Stimulated activated CD8-positive, alpha-beta memory T cell treated with anti-CD3 and anti-CD28 coated beads, Interleukin-7, amount 100 ng/mL, for 1 hour (primary cell): ENCODE results near the gene KRTAP2-2.

Source experiments
- DNase-seq, 2 donors: peaks; one replicate each; pipeline ENCODE4 v3.0.0-alpha.2; 2020; ENCODE audit warnings: low read depth in 2 of 2

KRTAP2-2 gene

DNA sequence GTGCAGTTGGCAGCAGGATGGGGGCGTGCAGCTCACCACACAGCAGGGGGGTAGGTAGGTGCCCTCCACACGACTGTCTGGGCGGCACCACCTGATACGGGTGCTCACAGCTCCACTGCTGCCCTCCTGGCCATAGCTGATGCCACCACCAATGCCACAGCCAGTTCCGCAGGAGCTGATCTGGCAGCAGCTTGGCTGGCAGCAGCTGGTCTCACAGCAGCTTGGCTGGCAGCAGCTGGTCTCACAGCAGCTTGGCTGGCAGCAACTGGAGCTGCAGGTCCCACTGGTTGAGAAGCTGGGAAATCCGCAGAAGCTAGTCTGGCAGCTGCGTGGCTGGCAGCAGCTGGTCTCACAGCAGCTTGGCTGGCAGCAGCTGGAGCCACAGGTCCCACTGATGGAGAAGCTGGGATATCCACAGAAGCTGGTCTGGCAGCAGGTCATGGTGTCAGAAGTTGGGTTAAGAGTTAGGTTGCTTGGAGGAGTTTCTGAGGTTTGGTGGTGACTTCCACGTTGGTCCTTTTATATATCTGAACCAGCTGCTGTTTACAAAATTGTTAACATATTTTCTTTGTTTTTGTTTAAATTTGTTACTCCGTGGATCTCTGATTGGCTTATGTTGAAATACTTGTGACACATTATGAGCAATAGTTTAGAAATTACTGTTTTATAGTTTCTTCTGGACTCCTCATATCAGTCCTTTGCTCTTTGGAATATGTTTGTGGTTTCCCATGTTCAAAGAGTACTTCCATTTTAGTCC is 28.1 kb downstream of the KRTAP2-2 start, which contains the start of gene KRTAP1-5:
Gene KRTAP1-5, minus strand, starts transcription at position 494 of the 757 bp plus-strand sequence. Its CDS starts 53 bp downstream, at position 441.
- no peak for DNase-seq

DNA sequence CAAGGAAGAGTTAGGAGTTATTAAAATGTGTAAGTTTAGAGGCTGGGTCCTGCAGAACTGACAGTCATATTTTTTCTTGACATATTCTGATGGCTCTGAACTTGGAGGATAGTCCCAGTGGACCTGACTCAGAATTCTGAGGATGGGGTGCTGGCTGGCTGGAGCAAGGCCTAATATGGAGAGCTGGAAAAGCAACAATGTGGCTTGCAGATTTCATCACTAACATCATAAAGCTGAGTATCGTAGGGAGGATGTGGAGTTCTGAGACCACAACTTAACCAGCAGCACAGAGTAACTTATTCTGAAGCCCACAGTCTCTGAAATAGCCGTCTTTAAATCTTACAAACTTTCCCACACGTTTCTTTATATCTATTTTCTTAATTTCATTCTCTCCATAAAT is 30.3 kb downstream of the KRTAP2-2 start:
- DNase-seq = no peak

DNA sequence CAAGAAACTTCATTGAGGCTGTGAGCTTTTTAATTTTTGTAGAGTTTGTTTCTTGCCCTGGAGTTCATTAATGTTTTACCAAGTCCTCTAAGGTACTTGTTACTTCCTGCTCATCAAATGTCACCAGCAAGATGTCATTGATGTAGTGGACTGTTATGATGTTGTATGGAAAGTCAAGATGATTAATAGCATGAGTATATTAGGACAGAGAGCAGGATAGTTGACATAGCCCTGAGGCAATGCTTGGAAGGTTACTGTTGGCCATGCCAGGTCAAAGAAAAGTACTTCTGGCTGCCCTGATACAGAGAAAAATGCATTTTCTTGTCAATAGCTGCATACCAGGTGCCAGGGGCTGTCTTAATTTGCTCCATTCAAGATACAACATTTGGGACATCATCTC is 34.7 kb downstream of the KRTAP2-2 start:
- no peak for DNase-seq

DNA sequence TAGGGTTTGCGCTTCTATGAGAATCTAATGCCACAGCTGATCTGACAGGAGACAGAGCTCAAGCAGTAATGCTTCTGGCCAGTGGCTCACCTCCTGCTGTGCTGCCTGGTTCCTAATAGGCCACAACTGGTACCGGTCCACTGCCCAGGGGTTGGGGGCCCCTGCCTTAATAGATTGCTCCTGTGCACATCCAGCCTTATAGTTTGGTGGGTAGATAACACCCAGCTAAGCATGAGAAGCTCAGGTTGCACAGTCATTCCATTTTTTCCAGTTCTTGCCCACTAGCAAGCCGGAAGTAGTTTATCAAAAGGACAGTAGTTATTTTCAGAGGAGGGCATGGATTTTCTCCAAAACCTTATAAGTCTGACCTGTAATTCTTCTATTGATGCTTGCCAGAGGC is 35.6 kb downstream of the KRTAP2-2 start:
- DNase-seq = no peak

DNA sequence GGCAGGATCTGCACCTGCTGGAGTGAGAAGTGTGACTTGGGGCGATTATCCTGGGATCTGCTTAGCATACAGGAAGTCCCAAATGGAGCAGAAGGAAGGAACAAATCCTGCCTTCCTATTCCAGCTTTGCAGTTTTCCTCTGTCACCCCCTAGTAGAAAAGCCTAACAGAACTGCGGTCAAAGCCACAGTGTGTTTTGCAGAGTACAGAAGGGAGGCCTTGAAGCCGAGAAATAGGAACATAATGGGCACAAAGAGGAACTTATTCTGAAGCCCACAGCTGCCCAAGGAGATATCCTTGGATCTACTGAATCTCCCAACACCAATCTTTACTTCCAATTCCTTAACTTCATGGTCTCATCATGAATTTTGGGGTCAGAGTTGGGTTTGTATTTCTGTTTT is 36.5 kb downstream of the KRTAP2-2 start:
- no peak for DNase-seq

DNA sequence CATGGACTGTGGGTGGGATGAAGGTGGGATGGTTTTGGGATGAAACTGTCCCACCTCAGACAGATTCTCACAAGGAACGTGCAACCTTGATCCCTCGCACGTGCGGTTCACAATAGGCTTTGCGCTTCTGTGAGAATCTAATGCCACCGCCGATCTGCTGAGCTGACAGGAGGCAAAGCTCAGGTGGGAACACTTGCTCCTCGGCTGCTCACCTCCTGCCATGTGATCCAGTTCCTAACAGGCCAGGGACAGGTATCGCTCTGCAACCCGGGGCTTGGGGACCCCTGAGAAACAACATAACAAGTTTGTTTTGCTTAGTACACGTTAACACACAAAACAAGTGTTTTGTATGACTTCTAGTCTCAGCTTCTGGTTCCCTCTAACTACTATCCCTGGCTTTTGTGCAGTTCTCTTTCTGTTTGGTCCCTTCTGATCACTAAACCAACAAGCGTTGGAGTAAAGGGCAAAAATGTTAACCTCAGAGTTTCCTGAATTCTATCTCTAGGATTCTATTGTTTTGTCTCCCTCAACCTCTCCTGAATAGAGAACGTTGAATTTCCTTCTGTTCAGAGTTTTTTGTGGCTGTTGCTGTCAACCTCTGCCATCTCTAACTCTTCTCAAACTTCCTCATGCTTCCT is 38.3 kb downstream of the KRTAP2-2 start:
- no peak for DNase-seq

DNA sequence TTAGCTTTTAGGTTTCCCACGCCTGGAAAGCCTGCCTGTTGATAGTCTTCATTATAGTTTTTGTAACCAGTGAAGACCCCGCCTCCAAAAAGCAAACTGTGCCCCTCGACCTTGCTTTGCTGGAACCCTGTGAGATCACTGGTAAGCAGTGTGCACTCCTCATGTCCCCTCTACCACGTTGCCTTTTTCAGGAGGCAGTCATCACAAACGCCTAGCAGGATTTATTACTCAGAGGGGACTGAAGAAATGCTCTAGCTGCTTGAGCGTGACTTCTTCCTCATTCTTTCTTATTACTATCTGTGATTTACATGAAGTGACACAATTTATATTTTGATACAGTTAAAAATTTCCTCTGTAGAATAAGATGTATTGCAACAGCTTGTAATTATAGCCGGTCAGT is 39.6 kb downstream of the KRTAP2-2 start:
- DNase-seq = no peak

DNA sequence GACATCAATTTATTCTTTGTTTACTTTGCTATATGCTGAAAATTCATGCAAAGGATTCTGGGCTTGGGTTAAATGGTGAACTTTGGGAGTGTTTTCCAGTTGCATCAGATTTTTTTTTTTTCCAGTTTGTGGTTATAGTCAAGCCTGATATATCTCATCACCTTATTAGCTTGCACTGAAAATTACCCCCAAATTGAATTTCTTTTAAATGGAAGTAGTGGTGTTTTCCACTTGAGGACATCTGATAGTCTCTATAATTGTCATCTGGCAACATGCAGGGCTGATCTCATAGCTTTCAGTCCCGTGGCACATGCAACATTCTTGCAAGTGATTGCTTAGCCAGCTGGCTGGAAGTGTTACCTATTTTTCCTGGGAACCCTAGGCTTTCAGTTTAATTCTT is 41.4 kb downstream of the KRTAP2-2 start:
- DNase-seq = no peak

DNA sequence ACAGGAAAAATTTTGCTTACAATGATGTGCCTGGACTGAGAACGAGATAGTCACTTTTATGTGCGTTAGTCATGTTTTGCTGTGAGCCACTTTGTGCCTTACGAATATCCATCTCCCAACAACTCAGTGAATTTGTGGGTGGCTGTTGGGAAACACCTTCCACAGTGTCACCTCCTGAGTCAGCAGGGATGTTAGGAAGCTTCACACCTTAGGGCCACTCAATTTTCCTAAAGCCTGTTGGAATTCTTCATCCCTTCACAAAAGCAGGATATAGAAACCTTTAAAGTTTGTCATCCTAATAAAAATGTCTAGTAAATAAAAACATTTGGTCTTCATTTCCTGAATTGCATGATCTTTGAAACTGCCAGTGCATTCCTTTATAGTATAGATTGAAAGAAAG is 41.8 kb downstream of the KRTAP2-2 start:
- DNase-seq = no peak

DNA sequence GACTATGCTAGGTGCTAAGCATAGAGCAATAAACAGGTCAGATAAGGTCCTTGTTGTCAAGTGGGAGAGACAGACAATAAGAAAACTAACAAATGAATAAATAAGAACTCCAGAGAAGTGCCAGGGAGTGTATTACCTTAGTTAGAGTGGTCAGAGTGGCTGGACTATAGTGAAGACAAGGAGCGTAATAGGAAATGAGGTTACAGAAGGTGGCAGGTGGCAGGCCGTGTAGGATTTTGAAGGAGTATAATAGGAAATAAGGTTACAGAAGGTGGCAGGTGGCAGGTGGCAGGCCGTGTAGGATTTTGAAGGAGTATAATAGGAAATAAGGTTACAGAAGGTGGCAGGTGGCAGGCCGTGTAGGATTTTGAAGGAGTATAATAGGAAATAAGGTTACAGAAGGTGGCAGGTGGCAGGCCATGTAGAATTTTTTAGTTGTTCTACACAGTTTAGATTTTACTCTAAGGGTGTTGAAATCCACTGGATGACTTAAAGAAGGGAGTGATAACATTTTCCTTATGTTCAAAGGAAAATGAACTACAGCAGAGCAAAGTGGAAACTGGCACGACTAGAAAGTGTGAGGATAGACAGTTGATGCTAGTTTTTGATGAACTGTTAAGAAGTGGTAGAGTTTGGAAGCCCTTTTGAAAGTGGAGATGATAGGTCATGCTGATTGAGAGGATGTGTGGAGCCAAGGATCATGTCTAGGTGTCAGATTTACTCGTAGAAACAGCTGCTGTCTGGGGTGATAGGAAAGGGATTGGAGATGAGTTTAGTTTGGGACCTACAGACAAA is 42.5 kb downstream of the KRTAP2-2 start:
- no peak for DNase-seq

DNA sequence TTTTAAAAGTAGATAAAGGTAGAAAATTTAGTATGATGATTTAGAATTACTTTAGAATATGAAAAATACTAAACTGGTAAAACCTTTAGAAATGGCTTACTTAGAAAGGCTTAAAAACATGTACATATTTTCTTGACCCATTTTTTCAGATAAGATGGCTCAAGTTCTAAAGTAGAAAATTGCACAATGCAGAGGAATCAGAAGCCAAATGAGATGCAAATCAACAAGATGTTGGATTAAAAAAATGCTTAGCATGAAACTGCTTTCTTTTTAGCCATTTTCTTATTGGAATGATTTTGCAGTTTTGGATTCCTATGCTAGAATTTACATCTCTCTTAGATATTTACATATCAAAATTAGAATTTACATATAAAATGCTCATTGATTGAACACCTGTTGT is 44.6 kb downstream of the KRTAP2-2 start:
- no peak for DNase-seq

DNA sequence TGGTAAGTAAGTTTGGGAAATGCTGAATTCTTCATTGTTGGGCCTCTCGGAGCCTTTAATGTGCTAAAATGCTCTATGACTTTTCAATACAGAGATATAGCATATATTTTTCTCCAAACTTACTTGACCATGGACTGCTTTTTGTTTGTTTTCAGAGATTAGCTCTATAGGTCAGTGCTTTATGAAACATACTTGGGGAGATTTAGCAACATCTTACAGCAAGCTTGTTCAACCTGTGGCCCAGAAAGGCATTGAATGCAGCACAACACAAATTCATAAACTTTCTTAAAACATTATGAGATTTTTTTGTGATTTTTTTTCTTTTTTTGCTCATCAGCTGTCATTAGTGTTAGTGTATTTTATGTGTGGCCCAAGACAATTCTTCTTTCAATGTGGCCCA is 45.1 kb downstream of the KRTAP2-2 start:
- no peak for DNase-seq

DNA sequence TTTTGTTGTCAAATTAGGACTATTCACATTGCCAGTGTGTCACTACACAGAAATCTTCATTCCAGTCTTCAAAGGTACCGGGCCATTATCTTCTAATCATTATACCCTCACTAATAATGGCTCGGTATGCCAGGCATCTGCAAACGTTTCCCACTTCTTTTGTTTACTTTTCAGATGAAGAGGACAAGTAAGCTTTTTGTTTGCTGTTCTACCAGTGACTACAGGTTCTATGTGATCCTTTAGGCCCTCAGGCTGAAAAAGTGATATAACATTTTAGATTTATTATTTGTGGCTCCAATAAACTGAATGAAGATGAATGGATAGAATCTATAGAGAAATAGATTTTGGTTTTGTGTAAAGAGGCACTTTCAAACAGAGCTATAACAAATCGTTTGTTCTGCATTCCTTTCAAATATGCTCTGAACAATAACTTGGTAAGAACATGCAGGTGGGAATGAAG is 45.7 kb downstream of the KRTAP2-2 start:
- DNase-seq = no peak

DNA sequence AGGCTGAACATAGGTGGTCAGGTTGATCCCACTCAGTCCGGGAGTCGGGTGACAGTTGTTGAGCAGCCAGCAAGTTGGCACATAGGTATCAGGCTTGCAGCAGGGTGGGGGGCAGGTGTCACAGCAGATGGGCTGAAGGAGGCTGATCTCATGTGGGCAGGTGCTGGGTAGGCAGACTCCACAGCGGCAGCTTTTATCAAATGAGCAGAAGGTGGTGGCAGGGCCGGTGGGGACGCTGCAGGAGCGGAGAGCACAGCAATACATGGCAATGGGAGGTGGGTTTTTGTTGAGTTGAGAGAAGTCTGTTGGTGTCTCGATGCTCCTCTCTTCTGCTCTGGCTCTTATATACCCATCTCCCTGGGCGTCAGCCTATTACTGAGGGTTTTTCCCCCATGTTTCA is 46.2 kb downstream of the KRTAP2-2 start, which contains the start of gene KRTAP3-1:
Gene KRTAP3-1, minus strand, starts transcription at position 318 of the 400 bp plus-strand sequence. Its CDS starts 54 bp downstream, at position 264.
- DNase-seq = no peak
